SH-SY5Y (cell line): ENCODE measurements around the gene DOC2A.

Source experiments
- GATA2 ChIP-seq: IDR thresholded peaks from 2 replicates; pipeline ENCODE4 v1.6.1; 2011; ENCODE audit warnings: mild to moderate bottlenecking, low read depth, low read length
- GATA3 ChIP-seq: IDR thresholded peaks from 2 replicates; pipeline ENCODE4 v1.6.1; 2011; ENCODE audit warnings: low read depth, mild to moderate bottlenecking, low read length, moderate library complexity

- no peak for TF ChIP-seq GATA3
- no peak for TF ChIP-seq GATA2
Measured at GRCh38 chr16:29972992-29973383, 37.8 kb downstream of the DOC2A start.
